Rectal smooth muscle tissue (tissue), 1 donor: ENCODE data around the gene MYO1D.

Experiments
- H3K27ac ChIP-seq: one replicate; pipeline ENCODE4 v1.7.0; 2013; ENCODE audit warnings: low read depth, low read length, inconsistent platforms
- H3K27me3 ChIP-seq: one replicate; pipeline ENCODE4 v1.7.0; 2013; ENCODE audit warnings: low read length; ENCODE audit not compliant: control insufficient read depth, insufficient read depth
- H3K36me3 ChIP-seq: one replicate; pipeline ENCODE4 v1.7.0; 2013; ENCODE audit warnings: low read length; ENCODE audit not compliant: control insufficient read depth, insufficient read depth
- H3K4me1 ChIP-seq: one replicate; pipeline ENCODE4 v1.7.0; 2013; ENCODE audit warnings: low read length; ENCODE audit not compliant: control insufficient read depth, insufficient read depth
- H3K4me3 ChIP-seq: one replicate; pipeline ENCODE4 v1.7.0; 2013; ENCODE audit warnings: low read length
- H3K9ac ChIP-seq: one replicate; pipeline ENCODE4 v1.7.0; 2013; ENCODE audit warnings: low read length

The MYO1D gene

GRCh38 chr17:32555611-32556310, 321.2 kb downstream of the MYO1D start:
- H3K27ac ChIP-seq = no peak overlapping the region
- H3K27me3 ChIP-seq = no peaks in the 10 kb centered on the region
- H3K4me1 ChIP-seq = no peaks in the 10 kb centered on the region
- no peak overlapping the region for H3K4me3 ChIP-seq
- H3K9ac ChIP-seq = no peak overlapping the region
- H3K36me3 ChIP-seq = no peaks in the 10 kb centered on the region

GRCh38 chr17:32553168-32553567, 323.8 kb downstream of the MYO1D start:
- Histone ChIP-seq H3K4me3 (no peak overlapping the region), H3K27ac (no peak overlapping the region), H3K36me3 (no peaks in the 10 kb centered on the region), H3K9ac (no peak overlapping the region), H3K27me3 (no peaks in the 10 kb centered on the region), H3K4me1 (no peaks in the 10 kb centered on the region)

DNA sequence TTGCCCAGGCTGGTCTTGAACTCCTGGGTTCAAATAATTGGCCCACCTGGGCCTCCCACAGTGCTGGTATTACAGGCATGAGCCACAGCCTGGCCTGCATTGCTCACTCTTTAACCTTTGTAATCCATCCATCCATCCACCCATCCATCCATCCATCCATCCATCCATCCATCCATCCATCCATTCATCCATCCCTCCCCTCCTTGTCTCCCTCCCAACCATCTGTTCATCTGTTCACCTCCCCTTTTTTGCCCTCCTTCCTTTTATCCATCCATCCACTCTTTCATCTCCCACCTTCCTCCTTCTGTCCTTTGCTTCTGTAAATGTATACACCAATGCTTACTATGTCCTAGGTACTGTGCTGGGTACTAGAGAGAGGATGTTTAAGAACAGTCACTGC, 324.6 kb downstream of the MYO1D start:
- Histone ChIP-seq H3K4me1 (no peaks in the 10 kb centered on the region), H3K9ac (no peak overlapping the region), H3K36me3 (no peaks in the 10 kb centered on the region), H3K4me3 (no peak overlapping the region), H3K27me3 (no peaks in the 10 kb centered on the region), H3K27ac (no peak overlapping the region)

GRCh38 chr17:32551186-32551955, 325.6 kb downstream of the MYO1D start:
- Histone ChIP-seq H3K36me3 (no peaks in the 10 kb centered on the region), H3K4me3 (no peak overlapping the region), H3K27ac (no peak overlapping the region), H3K27me3 (no peaks in the 10 kb centered on the region), H3K9ac (no peak overlapping the region), H3K4me1 (no peaks in the 10 kb centered on the region)

GRCh38 chr17:32549559-32549958, 327.4 kb downstream of the MYO1D start:
- no peaks in the 10 kb centered on the region for H3K27me3 ChIP-seq
- H3K9ac ChIP-seq = no peak overlapping the region
- H3K36me3 ChIP-seq = no peaks in the 10 kb centered on the region
- H3K27ac ChIP-seq = no peak overlapping the region
- H3K4me3 ChIP-seq = no peak overlapping the region
- no peaks in the 10 kb centered on the region for H3K4me1 ChIP-seq

DNA sequence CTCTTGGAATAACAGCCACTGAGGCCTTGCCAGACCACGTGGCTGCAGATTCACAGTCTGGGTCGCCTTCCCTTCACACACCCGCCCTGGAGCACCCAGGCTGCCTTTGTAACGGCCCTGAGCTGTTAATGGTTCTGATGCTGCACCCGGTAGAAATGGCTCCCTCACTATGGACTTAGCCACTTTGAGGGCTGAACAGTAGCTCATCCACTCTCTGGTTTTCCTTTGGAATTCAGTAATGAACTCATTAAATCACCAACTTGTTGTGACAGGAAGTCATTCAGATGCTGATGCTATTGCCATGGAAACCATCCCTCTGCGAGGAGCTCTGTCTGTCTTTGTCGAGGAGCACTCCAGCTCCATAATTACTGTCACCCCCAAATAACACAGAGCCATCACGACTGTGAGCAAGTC, 330.9 kb downstream of the MYO1D start:
- Histone ChIP-seq H3K9ac (no peak overlapping the region), H3K36me3 (no peaks in the 10 kb centered on the region), H3K27me3 (no peaks in the 10 kb centered on the region), H3K4me1 (no peaks in the 10 kb centered on the region), H3K4me3 (no peak overlapping the region), H3K27ac (no peak overlapping the region)

DNA sequence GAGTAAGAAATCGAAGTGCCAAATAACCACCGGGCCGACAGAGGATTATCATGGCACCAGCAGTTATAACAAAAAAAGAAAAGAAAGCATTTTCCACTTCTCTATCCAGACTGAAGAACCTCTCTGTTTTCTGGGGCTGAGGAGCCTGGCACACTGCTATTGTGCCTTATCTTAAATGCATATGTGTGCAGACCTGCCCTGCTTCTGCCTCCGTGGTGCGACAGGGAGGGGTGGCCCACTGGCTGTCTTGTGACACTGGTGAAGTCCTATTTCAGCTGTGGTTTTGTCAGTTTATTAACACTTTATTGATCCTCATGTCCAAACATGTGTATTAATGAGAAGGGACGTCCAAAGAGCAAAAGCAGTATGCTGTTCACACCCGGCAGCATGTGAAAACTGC, 334.7 kb downstream of the MYO1D start:
- Histone ChIP-seq H3K36me3 (no peaks in the 10 kb centered on the region), H3K4me1 (no peaks in the 10 kb centered on the region), H3K4me3 (no peak overlapping the region), H3K27me3 (no peaks in the 10 kb centered on the region), H3K27ac (no peak overlapping the region), H3K9ac (no peak overlapping the region)

GRCh38 chr17:32541640-32542039, 335.3 kb downstream of the MYO1D start:
- Histone ChIP-seq H3K27me3 (no peaks in the 10 kb centered on the region), H3K9ac (no peak overlapping the region), H3K27ac (no peak overlapping the region), H3K4me3 (no peak overlapping the region), H3K36me3 (no peaks in the 10 kb centered on the region), H3K4me1 (no peaks in the 10 kb centered on the region)

DNA sequence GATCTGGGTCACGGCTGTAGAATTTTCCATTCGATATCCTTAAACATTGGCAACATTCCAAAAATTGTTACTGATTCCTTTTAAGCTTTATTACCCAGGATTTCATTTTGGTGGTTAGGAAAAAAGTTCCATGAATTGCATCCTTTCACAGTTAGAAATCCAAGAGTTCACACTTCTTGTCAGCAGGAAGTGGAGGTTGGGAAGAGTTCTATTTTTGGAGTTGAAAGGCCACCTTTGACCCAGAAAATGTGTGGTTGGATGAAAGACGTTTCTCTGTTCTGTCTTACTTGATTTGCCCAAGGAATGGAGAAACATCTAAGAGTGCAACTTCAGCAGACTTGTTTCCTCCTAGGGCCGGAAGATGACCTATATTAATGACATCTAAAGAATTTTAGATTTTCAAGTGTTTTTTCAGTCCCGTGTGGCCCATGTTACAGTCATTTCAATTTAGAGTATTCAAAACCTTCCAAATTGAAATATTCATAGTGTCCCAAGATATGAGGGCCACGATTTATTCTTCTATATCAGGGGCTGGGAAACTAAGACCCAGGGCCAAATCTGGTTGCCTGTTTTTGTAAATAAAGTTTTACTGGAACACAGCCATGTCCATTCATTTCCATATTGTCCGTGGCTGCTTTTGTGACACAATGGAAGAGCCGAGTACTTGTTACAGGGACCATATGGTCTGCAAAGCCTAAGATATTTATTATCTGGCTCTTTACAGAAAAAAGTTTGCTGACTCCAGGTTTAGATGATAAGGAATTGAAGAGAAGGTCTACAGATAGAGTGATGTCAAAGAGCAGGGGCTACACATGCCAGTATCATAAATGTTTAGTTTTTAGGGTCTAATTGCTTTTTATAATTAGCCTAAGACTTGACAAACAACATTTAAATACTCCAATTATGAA, 339.9 kb downstream of the MYO1D start:
- Histone ChIP-seq H3K4me1 (no peaks in the 10 kb centered on the region), H3K27ac (no peak overlapping the region), H3K4me3 (no peak overlapping the region), H3K36me3 (no peaks in the 10 kb centered on the region), H3K9ac (no peak overlapping the region), H3K27me3 (no peaks in the 10 kb centered on the region)

DNA sequence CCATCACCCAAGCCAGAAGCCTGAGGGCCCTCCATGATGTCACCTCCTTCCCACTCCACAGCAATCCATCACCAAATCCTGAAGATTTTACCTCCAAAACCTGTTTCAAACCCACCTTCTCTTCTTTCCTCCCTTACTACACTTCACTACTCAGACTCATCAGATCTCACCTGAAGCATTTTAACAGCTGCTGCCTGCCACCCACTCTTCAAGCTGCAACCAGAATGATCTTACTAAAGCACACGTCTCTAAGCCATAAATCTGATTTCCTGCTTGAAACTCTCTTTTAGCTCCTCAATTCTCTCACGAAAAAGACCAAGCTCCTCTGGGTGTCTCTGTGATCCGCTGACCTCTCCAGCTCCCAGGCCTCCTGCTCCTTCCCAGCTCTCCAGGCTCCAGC, 343.6 kb downstream of the MYO1D start:
- H3K4me3 ChIP-seq = no peak overlapping the region
- H3K27ac ChIP-seq = no peak overlapping the region
- no peaks in the 10 kb centered on the region for H3K36me3 ChIP-seq
- no peak overlapping the region for H3K9ac ChIP-seq
- H3K4me1 ChIP-seq = no peaks in the 10 kb centered on the region
- H3K27me3 ChIP-seq = no peaks in the 10 kb centered on the region

GRCh38 chr17:32529604-32530003, 347.3 kb downstream of the MYO1D start:
- H3K4me3 ChIP-seq = no peak overlapping the region
- no peaks in the 10 kb centered on the region for H3K36me3 ChIP-seq
- H3K9ac ChIP-seq = no peak overlapping the region
- no peak overlapping the region for H3K27ac ChIP-seq
- H3K27me3 ChIP-seq = no peaks in the 10 kb centered on the region
- H3K4me1 ChIP-seq = no peaks in the 10 kb centered on the region

DNA sequence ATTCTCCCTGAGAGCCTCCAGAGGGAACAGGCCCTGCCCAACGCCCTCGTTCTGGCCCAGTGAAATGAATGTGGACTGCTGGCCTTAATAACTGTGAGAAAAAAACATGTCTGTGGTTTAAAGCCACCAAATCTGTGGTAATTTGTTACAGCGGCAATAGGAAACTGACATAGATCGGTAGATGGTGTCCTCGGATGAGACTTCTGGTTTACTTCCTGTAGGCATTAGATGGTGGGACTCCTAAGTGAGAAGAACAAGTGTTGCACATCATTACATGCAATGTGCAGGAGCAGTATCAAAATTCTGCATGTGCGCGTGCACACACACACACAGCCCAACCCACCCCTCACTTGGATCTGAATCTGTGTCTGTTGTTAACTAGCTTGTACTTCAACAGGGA, 348.1 kb downstream of the MYO1D start:
- Histone ChIP-seq H3K36me3 (no peaks in the 10 kb centered on the region), H3K4me3 (no peak overlapping the region), H3K4me1 (no peaks in the 10 kb centered on the region), H3K27me3 (no peaks in the 10 kb centered on the region), H3K27ac (no peak overlapping the region), H3K9ac (no peak overlapping the region)
